ENCODE results near the gene TRIM62.

- TF ChIP-seq CTCF (optimal IDR thresholded peaks at IDR 0.05 in 1 of 3, IDR thresholded peaks at IDR 0.05 in 1 of 3, conservative IDR thresholded peaks at IDR 0.05 in 1 of 3; ENCODE audit: extremely low read depth in 1 of 3, insufficient read depth in 2 of 3, low read length in 3 of 3) (no peak), EZH2 (IDR thresholded peaks at IDR 0.05; ENCODE audit: low read length) (no peak)
Observed at GRCh38 chr1:33195556-33195955, 13.7 kb upstream of the TRIM62 start.
